ENCODE results near the gene EEFSEC.

EEFSEC gene

GRCh38 chr3:128355543-128355919 lies 202.2 kb downstream of the EEFSEC start:
- no peak overlapping the region for H3K27ac ChIP-seq
- no peak for DNase-seq (ENCODE audit: low spot score)
- ChIA-PET CTCF (interaction anchor here (0.7 kb wide), 1 partner anchor 140 kb away, joined by 8 read pairs; no protein-coding TSS in a partner anchor), POLR2A (ENCODE audit: low non-redundant PET) (no interaction called here)
- TF ChIP-seq, protein P1, sequence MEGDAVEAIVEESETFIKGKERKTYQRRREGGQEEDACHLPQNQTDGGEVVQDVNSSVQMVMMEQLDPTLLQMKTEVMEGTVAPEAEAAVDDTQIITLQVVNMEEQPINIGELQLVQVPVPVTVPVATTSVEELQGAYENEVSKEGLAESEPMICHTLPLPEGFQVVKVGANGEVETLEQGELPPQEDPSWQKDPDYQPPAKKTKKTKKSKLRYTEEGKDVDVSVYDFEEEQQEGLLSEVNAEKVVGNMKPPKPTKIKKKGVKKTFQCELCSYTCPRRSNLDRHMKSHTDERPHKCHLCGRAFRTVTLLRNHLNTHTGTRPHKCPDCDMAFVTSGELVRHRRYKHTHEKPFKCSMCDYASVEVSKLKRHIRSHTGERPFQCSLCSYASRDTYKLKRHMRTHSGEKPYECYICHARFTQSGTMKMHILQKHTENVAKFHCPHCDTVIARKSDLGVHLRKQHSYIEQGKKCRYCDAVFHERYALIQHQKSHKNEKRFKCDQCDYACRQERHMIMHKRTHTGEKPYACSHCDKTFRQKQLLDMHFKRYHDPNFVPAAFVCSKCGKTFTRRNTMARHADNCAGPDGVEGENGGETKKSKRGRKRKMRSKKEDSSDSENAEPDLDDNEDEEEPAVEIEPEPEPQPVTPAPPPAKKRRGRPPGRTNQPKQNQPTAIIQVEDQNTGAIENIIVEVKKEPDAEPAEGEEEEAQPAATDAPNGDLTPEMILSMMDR (conservative IDR thresholded peaks at IDR 0.05; ENCODE audit: low read depth), result no peak

GRCh38 chr3:128356822-128357221 lies 203.5 kb downstream of the EEFSEC start:
- H3K27ac ChIP-seq, result no peak overlapping the region
- ChIA-PET POLR2A (ENCODE audit: low non-redundant PET) (no interaction called here), CTCF (interaction anchor here (0.6 kb wide), 1 partner anchor 1064 kb away, joined by 6 read pairs; no protein-coding TSS in a partner anchor)
- TF ChIP-seq, protein P1 (conservative IDR thresholded peaks at IDR 0.05; ENCODE audit: low read depth), result no peak
- DNase-seq (ENCODE audit: low spot score), result no peak

DNA sequence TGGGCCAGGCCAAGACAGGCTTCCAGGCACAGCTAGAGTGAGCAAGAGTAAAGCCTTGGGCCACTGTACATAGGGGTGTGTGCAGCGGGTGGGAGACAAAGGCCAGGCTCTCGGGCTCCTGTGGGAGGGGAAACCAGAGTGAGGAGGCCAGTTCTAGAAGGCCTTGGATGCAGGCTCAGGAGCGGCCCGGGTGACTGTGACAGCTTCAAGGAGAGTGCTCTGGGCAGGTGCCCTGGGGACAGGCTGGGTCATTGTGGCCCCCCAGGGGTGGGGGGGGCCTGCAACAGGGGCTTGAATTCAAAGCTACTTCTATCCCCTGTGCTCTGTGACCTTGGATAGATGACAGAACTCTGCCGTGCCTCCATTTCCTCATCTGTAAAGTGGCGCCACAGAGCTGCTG lies 204.3 kb downstream of the EEFSEC start:
- POLR2A ChIA-PET (ENCODE audit: low non-redundant PET), result no interaction called here
- TF ChIP-seq, protein P1 (conservative IDR thresholded peaks at IDR 0.05; ENCODE audit: low read depth), result no peak
- CTCF ChIA-PET, result no interaction called here
- no peak overlapping the region for H3K27ac ChIP-seq
- no peak for DNase-seq (ENCODE audit: low spot score)

DNA sequence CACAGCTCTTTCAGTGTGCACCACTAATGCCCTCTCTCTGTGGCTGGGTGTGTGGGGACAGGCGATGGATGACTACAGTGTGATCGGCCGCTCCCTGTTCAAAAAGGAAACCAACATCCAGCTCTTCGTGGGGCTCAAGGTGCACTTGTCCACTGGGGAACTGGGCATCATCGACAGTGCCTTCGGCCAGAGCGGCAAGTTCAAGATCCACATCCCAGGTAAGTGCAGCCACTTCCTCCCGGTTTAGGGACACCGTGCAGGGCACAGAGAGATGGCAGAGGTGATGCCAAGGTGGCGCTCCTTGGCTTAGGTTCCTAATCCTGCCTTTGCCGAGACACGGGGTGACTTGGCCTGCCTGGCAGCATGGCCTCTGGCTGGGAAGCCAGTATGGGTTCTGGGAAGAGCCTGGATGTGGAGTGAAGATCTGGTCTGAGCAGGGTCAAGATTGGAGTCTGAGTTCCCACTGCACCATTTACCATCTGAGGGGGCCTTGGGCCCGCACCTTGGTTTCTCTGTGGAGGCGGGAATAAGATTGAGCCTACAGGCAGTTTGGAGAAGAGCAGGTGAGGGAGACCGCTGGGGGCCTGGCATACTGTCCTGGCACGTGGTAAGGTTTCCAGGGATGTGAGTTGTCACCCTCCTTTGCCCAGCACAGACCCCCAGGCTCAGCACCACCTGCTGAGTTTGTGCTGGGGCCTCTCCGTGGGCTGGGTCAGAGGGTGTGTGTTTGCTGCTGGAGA lies 205.0 kb downstream of the EEFSEC start:
- ChIA-PET CTCF (no interaction called here), POLR2A (ENCODE audit: low non-redundant PET) (no interaction called here)
- no peak for DNase-seq (ENCODE audit: low spot score)
- TF ChIP-seq, protein P1 (conservative IDR thresholded peaks at IDR 0.05; ENCODE audit: low read depth), result no peak
- H3K27ac ChIP-seq, result no peak overlapping the region

- DNase-seq (ENCODE audit: low spot score), result no peak
- ChIA-PET POLR2A (ENCODE audit: low non-redundant PET) (no interaction called here), CTCF (interaction anchor here (0.6 kb wide), 1 partner anchor 114 kb away, joined by 3 read pairs; no protein-coding TSS in a partner anchor)
- H3K27ac ChIP-seq, result no peak overlapping the region
- TF ChIP-seq, protein P1 (conservative IDR thresholded peaks at IDR 0.05; ENCODE audit: low read depth), result no peak
Measured at GRCh38 chr3:128359060-128359664, 205.9 kb downstream of the EEFSEC start.

GRCh38 chr3:128359846-128360642 lies 206.8 kb downstream of the EEFSEC start:
- DNase-seq (ENCODE audit: low spot score), result no peak
- TF ChIP-seq, protein P1 (conservative IDR thresholded peaks at IDR 0.05; ENCODE audit: low read depth), result no peak
- no peak overlapping the region for H3K27ac ChIP-seq

More at GRCh38 chr3:128359846-128360642, 206.8 kb downstream of the EEFSEC start:
- CTCF ChIA-PET, result interaction anchor here (0.5 to 0.7 kb wide), 3 partner anchors 13 to 399 kb away, joined by 3 read pairs; no protein-coding TSS in a partner anchor
- POLR2A ChIA-PET (ENCODE audit: low non-redundant PET), result no interaction called here

Data from RWPE1 (cell line).